Pancreas (tissue), 10 donors: ENCODE results near the gene CENPS. TPM values are rescaled to one million over a fixed set of nuclear protein-coding genes. Genes with fewer than 3 reads are reported as not detected.

Experiments used
- ATAC-seq, 4 donors: fragments of 200-7000 bp; cut with Tn5 transposase; one replicate each; pipeline versions ENCODE4 v1.8.0 to v1.9.1; 2020; ENCODE audit warnings: mild to moderate bottlenecking in 4 of 4, moderate library complexity in 4 of 4
- DNase-seq, 6 donors: peaks; one replicate each; pipeline ENCODE4 v3.0.0-alpha.2; 2020
- FAIRE-seq: peaks from 2 replicates; lab custom pipeline; 2012; peaks lifted over from hg19 to GRCh38; lab: Jason Lieb, UNC
- H3K27ac ChIP-seq, 4 donors: fragments of 200-600 bp; sonication (generic); 1 replicate in 3 of 4; 2 replicates in 1 of 4; pipeline versions ENCODE4 v1.5.0 to v1.8.0; 2020
- H3K27me3 ChIP-seq, 4 donors: fragments of 200-600 bp; one replicate each; pipeline ENCODE4 v1.8.0; 2021
- H3K36me3 ChIP-seq, 3 donors: fragments of 200-600 bp; sonication (generic) in 1 of 3; one replicate each; pipeline versions ENCODE4 v1.5.0 to v1.8.0; 2020 to 2021
- H3K4me1 ChIP-seq, 3 donors: fragments of 200-600 bp; one replicate each; pipeline ENCODE4 v1.8.0; 2021
- H3K4me3 ChIP-seq, 4 donors: fragments of 200-600 bp; sonication (generic) in 2 of 4; one replicate each; pipeline versions ENCODE4 v1.5.0 to v1.8.0; 2020 to 2021
- H3K9me3 ChIP-seq, 4 donors: fragments of 200-600 bp; one replicate each; pipeline ENCODE4 v1.8.0; 2021
- CTCF ChIP-seq, 4 donors: fragments of 200-600 bp; sonication (generic) in 3 of 4; IDR thresholded peaks; one replicate each; pipeline versions ENCODE4 v1.5.0 to v1.8.0; 2021; ENCODE audit warnings: antibody characterized with exemption in 4 of 4
- WGBS, 2 donors: extraction: QIAGEN DNeasy Blood & Tissue Kit; methylation state at CpG; one replicate each; pipeline ENCODE4 v1.1.7; 2013; 5-methylcytosine and 5-hydroxymethylcytosine counted together
- intact Hi-C, 3 donors: fragments of 100-400 bp; cut with DNase I; formaldehyde crosslinking; loops; one replicate each; pipeline versions ENCODE4 v1.11.1 to v1.14.2; 2022
- polyA plus RNA-seq, 2 donors: library from polyadenylated mRNA; stranded (reverse); fragments of 200-250 nt; gene quantifications; one replicate each; pipeline ENCODE4 v1.2.3, GENCODE V29; 2013
- total RNA-seq, 6 donors: library from RNA; stranded (reverse); fragmentation: NEBNext Ultra II Directional in 4 of 6; extraction: Animal tissue kit (Norgen Biotek cat#: 25700) in 4 of 6; gene quantifications; one replicate each; pipeline versions ENCODE4 v1.2.1 to v1.2.4, GENCODE V29; 2021 to 2023
- donor health status: healthy with polysubstance abuse.
- donor health status: DM: no; HTN: no; CAD: no; lungs with moderate emphysema.
- donor health status: DM: no; HTN: no; CAD: no.
- donor health status: control.
- donor health status: control.
- donor health status: Bipolar disorder and iron deficiency.
- donor health status: DM: yes; HTN: yes; CAD: no.
- donor health status: DM: no; HTN: no; CAD: no.
- donor health status: DM: no; HTN: no; CAD: no.
- donor health status: DM: yes; HTN: yes; CAD: no.

Gene CENPS
- total and polyA plus RNA-seq, 8 donors, result 4.7 to 19.9 (median 8.4) TPM

GRCh38 chr1:10428984-10429383 lies 1.2 kb upstream of the CENPS start:
- Histone ChIP-seq H3K36me3 (no peaks in the 10 kb centered on the region), H3K27ac (no peak overlapping the region), H3K9me3 (no peaks in the 10 kb centered on the region), H3K4me1 (peaks cover 0 to 5% (median 5%) of the 10 kb centered on the region in 3 donors), H3K27me3 (no peaks in the 10 kb centered on the region), H3K4me3 (no peak overlapping the region)
- no peak for DNase-seq
- no peak for ATAC-seq
- no peak for TF ChIP-seq CTCF (IDR thresholded peaks at IDR 0.05)
- intact Hi-C loops, result loop anchor here in 2 of 3 donors (5.0 kb wide), 1 partner anchor 52 kb away; no protein-coding TSS in a partner anchor
- WGBS, 2 donors, result 63 to 81% methylated on average over 5 of the region's 5 CpGs
- FAIRE-seq, result no peak

GRCh38 chr1:10429868-10430215 lies 391 bp upstream of the CENPS start:
- no peak for TF ChIP-seq CTCF (IDR thresholded peaks at IDR 0.05)
- no peaks in the 10 kb centered on the region for H3K9me3 ChIP-seq
- peak in 1 of 4 donors; percentile 1 for ATAC-seq
- H3K27ac ChIP-seq, result peak overlapping the region in 1 of 4 donors; percentile 30
- DNase-seq, result no peak
- WGBS, 2 donors, result 13 to 14% methylated on average over 16 of the region's 16 CpGs
- peaks cover 0 to 5% (median 5%) of the 10 kb centered on the region in 3 donors for H3K4me1 ChIP-seq
- no peaks in the 10 kb centered on the region for H3K27me3 ChIP-seq
- no peak for FAIRE-seq
- intact Hi-C loops, result loop anchor here in 2 of 3 donors (5.0 kb wide), 2 partner anchors 53 to 62 kb away; no protein-coding TSS in a partner anchor
- H3K36me3 ChIP-seq, result no peaks in the 10 kb centered on the region
- peak overlapping the region; percentile 49 to 83 (median 59) for H3K4me3 ChIP-seq

DNA sequence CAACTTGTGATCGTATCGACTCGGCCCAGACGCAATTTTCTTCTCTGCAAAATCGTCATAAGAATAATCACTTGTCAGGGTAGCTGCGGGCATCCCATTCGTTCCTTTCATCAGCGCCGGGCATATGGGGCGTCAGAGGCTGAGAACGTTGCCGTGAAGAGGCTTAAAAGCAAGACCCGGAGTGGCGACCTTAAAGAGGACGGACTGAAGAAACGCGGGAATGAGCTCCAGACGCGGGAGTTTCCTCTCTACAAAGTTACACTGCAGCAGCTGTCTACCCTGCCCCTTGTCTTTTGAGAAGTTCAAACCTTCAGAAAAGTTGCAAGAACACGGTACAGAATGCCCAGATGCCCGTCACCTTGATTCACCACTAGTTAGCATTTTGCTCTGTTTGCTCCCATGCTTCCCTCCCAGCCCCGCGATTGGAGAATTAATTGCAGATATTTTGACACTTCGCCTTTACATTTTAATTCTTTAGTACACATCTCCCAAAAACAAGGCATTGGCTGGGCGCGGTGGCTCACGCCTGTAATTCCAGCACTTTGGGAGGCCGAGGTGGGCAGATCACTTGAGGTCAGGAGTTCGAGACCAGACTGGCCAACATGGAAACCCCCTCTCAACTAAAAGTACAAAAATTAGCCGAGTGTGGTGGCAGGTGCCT lies 967 bp downstream of the CENPS start:
- DNase-seq (no peak), FAIRE-seq (no peak), ATAC-seq (peak in 2 of 4 donors; percentile 0 to 1)
- Histone ChIP-seq H3K36me3 (no peaks in the 10 kb centered on the region), H3K9me3 (no peaks in the 10 kb centered on the region), H3K27ac (no peak overlapping the region), H3K4me1 (peaks cover 0 to 5% (median 5%) of the 10 kb centered on the region in 3 donors), H3K27me3 (no peaks in the 10 kb centered on the region), H3K4me3 (peak overlapping the region; percentile 49 to 83 (median 59))
- no peak for TF ChIP-seq CTCF (IDR thresholded peaks at IDR 0.05)
- 15 to 16% methylated on average over 30 of the region's 30 CpGs for WGBS, 2 donors
- intact Hi-C loops, result loop anchor here in 1 of 3 donors (5.0 kb wide), 1 partner anchor 61 kb away; no protein-coding TSS in a partner anchor

DNA sequence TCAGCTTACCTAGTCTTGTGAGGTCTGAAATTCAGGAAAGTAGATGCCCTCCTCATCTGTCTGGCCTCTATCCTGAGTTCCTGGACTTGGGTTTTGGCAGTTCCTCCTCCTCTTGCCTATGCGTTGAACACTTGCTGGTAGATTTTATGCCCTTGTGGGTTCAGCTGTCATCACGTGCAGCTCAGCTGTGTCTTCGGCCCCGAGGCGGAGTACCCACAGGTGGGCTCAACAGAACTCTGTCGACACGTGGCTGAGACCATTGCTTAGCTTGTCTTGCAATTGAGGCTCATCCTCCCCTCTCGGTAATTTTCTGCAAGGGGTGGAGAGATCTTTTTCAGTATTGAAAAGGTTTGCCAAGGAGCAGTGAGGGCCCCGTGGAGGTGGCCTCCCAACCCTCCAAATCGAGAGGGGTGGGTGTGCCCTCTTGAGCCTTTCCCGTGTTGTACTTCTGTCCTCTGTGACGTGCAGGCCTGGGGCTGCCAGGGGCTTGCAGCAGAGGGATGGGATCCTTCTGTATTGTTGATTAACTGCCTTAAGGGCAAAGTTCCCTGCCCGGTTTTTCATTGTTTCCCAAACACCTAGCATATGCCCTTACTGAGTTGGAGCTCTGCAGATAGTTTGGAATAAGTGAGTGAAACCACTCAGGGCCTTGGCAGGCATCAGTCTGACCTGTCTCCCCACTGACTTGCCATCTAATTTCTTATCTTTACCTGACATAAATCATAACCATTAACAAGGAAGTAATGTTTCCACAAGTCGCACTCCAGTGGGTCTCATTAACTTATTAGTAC lies 2.9 kb downstream of the CENPS start:
- no peaks in the 10 kb centered on the region for H3K9me3 ChIP-seq
- 66 to 72% methylated on average over 14 of the region's 14 CpGs for WGBS, 2 donors
- no peaks in the 10 kb centered on the region for H3K36me3 ChIP-seq
- H3K4me1 ChIP-seq, result peaks cover 0 to 5% (median 5%) of the 10 kb centered on the region in 3 donors
- H3K27ac ChIP-seq, result no peak overlapping the region
- intact Hi-C loops, result loop anchor here in 1 of 3 donors (5.0 kb wide), 1 partner anchor 59 kb away; no protein-coding TSS in a partner anchor
- ATAC-seq (no peak), FAIRE-seq (no peak), DNase-seq (no peak)
- TF ChIP-seq CTCF (IDR thresholded peaks at IDR 0.05), result no peak
- no peak overlapping the region for H3K4me3 ChIP-seq
- no peaks in the 10 kb centered on the region for H3K27me3 ChIP-seq
